Stimulated activated CD4-positive, alpha-beta T cell treated with anti-CD3 and anti-CD28 coated beads, Interleukin-4, amount 100 ng/mL, for 1 hour (primary cell): ENCODE results near the gene AKT1.
"Not testable (repeated sequence)": the region's sequence is repeated elsewhere in the genome, so short reads cannot be mapped to it uniquely, and the experiment has no call there.

ENCODE experiments used
- DNase-seq: peaks from one replicate; pipeline ENCODE4 v3.0.0-alpha.2; 2020

The AKT1 gene

DNA sequence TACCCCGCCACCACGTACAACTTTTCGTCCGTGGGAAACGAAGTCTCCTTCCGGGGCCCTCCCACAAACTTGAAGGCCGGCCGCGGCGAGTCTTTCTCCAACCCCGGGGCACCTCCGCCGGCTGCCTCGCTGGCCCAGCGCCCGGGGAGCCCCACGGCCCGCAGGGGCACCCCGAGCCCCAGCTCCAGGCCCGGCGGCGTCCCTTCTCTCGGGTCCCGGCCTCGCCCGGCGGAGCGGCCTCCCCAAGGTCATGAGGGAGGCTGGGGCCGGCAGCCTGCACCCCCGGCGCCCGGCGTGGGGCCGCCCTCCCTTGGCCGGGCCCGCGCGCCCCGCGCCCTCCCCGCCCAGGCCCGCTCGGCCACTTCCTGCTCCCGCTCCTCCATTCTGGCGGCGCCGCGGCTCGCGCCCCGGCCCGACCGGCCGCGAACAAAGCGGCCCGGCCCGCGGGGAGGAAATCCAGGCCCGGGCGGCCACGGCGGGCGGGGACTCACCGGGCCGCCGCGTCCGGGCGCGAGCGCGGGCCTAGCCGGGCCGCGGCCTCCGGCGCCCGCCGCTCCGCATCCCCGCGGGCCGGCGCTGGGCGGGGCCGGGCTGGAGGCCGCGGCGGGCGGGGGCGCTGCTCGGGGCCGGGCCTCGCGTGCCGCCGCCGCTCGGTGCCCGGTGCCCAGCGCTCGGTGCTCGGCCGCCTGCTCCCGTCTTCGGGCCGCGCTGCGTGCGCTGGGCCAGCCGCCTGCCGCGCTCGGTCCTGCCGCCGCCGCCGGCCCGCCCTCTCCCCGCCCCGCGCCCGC lies at the start of gene AKT1:
AKT1 (minus strand) TSS at position 756 of the 788 bp plus-strand sequence. CDS start 3,105 bp downstream, outside the sequence.
- no peak for DNase-seq

DNA sequence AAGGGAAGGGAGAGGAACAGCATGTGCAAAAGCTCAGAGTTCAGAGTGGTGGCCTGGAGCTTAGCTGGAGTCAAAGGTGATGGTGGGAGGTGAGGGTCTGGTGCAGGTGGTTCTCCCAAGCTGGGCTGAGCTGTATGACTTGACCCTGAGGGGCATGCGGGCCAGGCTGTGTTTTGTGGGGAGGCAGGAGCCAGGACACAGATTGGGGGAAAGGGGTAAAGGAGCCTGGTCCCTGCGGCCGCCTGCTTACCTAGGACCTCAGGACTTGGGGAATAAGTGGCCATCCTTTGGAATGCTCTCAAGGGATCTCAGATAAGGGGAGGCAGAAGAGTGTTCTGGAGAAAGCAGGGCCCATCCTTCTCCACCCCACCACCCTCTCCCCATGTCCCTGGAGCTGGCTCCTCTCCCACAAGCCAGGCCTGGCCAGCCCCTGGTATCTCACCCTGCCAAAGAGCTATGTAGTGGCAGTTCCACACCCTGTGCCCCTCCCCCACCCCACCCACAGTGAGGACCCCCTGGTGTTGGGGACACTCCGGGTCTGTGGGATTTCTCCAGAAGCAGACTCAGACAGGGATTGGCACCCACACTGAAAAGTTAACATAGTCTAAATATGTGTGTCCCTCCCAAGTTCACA lies 49.6 kb upstream of the AKT1 start:
- DNase-seq = no peak

DNA sequence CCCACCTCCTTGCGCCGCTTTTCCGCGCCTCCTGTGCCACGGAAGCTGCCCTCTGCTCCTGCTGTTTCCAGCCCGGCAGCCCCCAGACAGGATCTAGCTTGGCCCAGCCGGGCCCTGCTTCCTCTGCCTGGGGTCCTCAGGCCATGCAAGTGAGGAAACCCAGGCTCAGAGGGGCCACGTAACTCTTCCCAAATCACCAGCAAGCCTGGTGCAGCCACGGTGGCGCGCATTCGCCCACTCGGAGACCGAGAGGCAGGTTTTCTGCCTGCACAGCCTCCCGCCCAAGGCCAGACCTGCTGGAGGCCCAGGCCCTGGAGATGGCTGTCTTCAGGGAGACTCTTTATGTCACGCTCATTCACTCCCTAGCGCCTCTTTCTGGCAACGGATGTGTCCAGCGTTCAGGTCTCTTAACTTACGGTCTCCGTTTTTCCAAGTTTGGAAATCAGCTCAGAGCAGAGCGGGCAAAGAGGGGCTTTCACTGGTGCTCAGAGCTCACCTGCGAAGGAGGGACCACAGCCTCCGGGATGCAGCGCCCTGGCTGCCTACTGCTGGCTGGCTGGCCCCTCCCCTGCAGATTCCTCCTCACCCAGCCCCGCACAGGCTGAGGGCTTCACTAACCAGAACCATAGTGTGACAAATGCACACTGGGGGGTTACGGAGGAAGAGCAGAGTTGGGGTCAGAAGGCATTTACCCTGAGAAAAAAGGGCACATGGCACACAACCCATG lies 48.9 kb upstream of the AKT1 start:
- no peak for DNase-seq

DNA sequence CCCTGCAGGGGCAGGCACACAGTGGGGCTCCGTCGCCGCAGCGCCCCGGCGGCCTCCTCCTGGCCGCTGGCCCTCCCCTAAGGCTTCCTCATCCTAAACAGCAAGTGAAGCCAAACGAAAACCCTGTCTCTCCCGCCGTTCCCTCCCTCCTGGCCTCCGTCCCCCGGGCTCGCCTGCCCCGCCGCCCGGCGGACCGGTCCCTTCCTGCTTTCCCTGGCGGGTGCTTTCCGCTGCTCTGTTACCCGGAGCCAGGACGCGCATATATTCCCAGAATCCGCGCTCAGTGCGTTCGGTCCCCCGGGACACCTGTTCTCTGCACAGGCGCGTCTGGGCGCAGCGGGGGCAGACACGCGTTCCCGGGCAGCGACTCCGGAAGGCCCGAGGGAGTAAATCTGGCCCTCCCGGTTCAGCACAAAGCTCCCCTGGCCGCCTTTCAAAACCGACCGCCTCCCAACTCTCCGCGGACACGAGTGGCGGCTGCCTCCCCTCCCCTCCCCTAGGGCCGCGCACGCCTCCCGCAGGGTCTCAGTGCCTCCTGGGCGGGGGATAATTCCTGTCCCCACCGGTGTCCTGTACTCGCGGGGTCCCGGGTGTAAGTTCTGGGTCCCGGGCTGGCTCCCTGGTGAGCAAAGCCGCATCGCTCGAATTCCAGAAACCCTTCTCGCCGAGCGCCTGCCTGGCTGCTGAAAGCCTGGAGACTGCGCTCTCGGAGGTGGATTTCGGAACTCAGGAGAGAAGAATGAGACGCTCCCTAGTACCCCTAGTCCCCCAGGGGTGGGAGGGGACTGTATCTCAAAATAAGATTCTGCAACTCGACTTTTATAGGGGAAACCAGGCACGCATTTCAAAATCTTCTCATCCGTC lies 48.1 kb upstream of the AKT1 start:
- no peak for DNase-seq

DNA sequence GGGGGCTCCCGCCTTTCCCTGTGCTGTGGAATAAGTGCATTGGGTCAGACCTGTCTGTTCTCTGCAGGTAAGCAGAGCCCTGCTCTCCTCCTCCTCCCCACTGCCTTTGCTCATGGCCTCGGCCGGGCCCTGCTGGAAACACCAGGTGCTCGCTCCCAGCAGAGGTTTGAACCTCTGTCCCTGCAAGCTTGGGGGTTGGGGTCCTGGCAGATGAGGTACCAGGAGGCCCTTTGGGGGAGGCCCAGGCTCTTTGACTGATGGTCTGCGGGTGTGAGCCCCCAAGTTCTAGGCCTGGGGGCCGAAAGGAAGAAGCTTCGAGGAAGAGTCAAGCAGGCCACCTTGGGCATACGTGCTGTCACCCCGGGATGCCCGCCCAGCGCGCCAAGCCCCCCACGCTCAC lies 47.5 kb upstream of the AKT1 start:
- DNase-seq = no peak

DNA sequence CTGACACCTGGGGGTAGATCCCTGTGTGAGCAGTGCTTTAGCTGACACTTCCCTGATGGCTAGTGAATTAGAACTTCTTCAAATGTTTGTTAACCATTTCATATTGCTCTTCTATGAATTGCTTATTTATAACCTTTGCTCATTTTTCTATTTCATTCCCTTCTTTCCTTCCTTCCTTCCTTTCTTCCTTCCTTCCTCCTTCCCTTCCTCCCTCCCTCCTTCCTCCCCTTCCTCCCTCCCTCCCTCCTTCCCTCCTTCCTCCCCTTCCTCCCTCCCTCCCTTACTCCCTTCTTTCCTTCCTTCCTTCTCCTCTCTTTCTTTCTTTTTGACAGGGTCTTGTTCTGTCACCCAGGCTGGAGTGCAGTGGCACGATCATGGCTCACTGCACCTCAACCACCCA lies 46.2 kb upstream of the AKT1 start:
- DNase-seq = no peak

DNA sequence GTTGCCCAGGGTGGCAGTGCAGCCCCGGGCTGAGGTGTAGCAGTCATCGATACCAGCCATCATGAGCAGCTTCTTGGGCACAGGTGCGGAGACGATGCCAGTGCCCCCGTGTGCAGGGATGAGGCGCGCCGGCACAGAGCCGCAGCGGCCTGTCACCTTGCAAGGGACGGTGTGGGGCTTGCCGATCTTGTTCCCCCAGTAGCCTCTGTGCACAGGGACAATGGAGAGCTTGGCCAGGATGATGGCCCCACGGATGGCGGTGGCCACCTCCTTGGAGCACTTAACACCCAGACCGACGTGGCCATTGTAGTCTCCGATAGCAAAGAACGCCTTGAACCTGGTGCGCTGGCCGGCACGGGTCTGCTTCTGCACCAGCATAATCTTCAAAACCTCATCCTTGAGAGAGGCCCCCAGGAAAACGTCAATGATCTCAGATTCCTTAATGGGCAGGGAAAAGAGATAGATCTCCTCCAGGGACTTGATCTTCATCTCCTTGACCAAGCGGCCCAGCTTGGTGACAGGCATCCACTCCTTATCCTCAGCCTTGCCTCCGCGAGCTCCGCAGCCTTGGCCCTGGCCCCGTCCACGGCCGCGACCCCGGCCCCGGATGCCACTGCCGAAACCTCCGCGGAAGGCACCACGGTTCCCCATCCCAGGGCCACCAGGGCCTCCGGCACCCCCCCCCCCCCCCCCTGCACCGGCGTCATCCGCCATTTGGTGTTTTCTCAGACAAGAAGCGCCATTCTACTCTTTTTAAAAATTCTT lies 40.8 kb upstream of the AKT1 start:
- not testable (repeated sequence) for DNase-seq

DNA sequence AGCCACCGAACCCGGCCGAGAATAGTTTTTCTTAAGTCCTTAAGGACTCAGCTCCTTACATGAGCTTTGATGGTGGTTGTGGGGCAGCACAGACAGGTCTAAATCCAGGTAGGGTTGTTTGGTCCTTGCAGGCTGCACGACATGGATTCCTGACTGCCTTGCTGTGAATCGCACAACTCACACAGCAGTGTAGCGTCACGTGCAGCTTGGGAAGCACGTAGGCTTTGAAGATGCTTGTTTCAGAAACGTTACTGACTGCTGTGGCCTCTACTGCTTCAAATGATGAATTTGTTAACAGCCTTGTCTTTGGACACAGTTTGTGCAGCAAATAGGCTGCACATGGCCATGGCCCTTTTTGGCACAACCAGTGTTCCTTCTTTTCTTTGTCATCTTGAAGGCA lies 35.2 kb upstream of the AKT1 start:
- DNase-seq = no peak

DNA sequence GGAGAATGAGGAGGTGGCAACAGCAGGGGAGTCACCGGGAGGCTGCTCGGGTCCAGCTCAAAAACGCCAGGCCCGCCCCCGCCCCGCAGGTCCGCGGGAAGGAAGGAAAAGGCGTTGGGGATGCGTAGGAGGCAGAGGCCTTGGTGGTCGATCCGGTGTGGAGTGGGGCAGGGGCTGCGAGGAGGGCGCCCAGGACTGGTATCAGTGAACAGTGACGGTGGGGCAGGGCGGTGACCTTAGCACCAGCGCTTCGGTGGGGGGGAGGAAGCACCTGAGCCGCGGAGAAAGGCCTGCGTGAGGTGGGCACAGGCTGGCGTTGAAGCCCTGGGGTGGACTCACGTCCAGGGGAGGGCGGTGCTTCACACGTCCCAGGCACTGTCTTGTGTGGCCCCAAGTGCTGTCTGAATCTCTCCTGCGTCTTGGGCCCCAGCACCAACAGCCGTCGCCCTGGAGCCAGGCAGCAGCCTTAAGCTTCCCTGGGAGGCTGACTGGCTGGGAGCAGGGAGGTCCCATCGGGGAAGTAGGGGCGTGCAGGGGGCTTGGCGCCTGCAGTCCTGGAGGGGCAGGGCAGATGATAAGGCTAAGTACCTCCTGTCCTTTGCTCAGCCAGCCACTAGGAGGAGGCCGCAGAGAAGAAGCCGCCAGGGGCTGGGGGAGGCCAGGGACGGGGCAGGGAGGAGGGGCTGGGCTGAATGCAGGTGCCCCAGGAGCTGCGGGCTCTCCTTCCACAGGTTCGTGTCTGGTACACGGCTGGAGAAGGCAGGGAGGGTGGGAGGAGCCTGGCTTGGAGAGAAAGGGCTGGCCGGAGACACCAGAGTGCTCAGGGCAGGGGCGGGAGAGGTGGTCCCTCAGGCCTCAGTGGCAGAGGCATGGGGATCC lies 31.9 kb upstream of the AKT1 start:
- peak; percentile 54 for DNase-seq

DNA sequence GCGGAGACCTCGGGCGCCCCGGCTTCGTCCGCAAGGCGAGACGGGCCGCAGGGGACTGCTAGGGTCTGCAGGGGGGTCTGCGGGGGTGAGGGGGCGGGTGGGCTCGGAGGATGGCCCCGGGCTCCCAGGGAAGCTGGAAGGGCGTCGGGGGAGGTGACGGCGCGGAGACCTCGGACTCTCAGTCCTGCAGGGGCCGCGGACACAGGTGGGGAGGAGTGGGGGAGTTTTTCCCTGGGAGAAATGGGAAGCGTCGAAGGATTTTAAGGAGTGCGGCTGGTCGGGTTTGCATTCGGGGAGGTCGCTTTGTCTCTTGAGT lies 31.3 kb upstream of the AKT1 start:
- DNase-seq = no peak

DNA sequence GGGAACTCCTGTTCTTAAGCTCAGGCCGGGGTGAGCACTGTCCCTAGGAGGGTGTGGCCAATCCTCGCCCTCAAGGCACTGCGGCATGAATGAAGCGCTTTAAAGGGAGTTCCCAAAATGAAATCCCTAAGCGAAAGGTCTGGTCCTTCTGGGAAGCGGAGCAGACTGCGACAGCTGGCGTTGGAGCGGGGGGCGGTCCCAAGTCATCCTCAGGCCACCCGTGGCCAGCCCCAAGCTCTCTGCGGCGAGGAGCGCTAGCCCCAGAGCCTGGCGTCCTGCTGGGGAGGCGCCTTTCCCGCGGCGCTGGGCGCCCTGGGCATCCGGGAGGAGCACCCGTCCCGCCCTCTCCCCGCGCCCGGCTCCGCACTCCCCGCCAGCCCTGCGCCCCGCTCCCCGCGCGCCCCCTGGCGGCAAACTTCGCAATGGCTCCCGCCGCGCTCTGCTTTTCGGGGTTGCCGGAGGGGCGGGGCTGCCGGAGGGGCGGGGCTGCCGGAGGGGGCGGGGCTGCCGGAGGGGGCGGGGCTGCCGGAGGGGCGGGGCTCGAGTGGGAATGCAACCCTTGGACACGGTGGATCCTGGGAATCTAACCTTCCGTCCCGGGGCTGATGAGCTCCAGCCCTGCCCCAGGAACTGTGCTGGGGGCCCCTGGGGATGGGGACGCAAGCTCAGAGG lies 30.8 kb upstream of the AKT1 start:
- DNase-seq = peak; percentile 96

DNA sequence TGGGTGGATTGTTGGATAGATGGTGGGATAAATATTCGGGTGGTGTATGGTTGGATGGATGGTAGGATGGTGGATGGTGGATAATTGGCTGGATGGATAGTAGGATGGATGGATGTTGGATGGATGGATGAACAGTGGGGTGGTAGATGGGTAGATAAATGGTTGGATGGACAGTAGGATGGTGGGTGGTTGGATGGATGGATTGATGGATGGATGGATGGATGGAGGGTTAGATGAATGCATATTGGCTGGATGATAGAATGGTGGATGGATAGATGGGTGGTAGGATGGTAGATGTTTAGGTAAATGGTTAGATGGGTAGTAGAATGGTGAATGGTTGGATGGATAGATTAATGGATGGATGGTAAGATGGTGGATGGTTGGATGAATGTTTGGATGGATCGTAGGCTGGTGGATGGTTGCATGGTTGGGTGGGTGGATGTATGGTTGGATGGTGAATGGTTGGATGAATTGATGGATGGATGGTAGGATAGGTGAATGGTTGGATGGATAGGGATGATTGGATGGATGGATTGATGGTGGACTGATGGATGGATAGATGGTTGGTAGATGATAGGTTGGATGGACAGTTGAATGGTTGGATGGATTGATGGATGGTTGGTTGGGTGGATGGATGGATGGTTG lies 28.9 kb upstream of the AKT1 start:
- DNase-seq = no peak

DNA sequence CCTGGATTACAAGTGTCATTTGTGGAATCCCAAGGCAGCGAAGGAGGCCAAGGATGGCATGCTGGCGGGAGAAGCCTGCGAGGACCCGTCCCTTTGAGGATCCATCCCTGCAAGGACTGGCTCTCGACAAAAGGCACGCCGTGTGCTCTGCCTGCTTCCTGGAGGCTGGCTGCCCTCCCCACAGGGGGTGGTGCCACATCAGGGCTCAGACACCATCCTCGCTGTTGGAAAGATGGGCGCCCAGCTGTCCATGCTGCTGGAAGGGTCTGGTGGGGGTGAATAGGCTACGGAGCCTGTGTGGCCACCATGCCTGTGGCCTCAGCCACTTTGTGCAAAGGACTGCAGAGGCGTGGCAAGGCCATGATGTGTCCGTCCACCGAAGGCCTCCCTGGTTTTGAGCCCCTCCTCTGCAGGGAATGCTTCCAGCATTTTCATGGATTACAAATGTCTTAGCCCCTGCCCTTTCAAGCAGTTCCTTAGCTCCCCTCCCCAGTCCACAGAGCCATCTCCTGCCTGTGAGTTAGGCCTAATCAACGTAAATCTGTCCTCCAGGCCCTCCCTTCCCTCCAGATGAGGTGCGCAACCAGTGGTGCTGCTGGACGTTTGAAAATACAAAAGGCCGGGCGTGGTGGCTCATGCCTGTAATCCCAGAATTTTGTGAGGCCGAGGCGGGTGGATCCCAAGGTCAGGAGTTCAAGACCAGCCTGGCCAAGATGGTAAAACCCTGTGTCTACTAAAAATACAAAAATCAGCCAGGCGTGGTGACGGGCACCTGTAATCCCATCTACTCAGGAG lies 27.5 kb upstream of the AKT1 start:
- DNase-seq = no peak

DNA sequence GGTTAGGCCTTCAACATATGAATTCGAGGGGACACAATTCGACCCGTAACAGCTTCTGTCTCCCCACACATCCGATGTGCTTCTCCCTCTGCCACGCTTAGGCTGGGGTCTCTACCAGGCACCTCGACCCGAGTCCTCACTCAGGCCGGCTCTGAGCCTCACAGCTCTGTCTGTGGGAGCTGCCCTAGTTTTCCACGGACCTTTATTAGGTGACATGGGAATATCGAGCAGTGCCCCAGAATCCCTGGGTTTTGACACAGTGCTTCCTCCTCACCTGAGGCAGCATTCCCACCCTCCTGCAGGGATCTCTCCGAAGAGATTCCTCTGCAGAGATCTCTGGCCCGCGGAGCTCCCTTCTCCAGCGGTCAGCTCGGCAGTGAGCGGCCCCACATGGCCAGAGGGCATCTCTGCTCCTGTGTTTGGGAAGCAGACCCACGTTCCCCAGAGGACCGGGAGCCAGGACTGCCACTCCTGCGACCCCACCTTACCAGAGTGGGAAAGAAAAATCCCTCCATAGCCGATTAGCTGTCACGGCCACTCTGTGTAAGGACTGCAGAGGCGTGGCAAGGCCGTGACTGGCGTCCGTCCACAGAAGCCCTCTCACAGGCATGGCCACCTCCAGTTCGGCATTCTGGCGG lies 26.5 kb upstream of the AKT1 start:
- DNase-seq = no peak

DNA sequence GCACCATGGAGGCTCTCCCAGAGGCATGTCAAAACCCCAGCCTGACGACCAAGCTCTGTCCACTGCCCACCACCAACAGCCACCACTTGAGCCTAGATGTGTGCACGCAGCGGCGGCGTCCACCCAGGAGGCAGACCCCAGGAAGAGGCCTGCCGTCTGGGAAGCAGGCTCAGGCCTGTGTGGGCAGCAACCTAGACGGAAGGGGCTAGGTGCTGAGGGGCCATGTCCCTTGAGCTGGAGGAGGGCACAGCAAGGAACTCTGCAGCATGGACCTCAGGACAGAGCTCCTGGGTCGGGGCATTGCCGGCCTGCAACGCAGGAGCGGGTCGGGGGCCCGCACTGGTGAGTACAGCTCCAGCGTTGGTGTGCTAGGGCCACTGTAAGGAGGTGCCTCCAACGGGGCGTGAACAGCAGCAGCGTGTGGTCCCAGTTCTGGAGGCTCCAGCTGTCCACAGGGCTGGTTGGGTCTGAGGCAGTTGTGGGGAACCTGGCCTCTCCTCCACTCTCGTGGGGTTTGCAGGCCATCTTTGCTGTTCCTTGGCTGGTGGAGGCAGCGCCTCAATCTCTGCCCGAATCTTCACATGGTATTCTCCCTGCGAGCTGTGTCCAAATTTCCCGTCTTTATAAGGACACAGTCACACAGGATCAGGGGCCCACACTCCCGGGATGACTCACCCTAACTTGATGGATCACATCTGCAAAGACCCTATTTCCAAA lies 25.8 kb upstream of the AKT1 start:
- DNase-seq = no peak

DNA sequence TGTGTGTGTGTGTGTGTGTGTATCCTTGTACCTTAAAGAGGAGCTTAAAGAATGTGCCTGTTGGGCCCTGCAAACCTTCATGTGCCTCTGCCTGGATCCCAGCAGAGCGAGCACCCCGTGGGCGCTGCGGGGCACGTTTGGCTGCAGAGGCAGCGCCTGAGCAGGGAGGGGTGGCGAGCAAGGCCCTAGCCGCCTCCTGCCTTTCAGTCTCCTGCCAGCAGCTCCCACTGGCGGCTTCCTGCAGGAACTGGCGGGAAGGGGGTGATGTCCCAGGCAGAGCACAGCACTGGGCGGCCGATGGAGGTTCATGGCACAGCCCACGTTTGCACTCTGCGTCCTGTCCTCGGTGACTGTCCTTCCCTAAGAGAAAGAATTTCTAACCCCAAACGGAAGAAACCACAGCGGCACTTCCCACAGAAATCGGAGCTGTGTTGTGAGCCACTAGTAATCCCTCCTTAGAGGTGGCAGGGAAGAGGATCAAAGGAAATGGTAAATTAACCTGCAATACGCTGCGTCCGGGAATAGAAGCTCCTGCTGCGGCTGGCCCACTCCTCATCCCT lies 25.2 kb upstream of the AKT1 start:
- no peak for DNase-seq

DNA sequence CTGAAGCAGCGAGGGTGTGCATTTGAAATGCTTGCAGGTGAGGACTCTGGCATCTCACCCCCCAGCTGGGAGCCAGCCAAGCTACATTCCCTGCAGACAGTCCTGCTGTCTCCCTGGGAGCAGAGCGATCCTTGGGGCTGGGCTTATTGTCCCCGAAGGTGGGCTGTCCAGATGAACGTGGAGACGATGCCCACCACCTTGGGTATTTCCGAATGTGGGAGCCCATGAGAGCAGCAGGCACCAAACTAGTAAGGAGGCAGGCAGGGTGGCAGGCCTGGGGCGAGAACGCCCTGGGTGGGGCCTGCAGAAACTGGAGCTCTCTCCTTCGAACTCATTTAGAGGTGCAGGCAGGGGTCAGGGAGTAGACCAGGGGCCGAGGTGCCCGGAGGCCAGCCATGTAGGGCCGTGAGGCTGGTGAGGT lies 23.8 kb upstream of the AKT1 start:
- DNase-seq = no peak

DNA sequence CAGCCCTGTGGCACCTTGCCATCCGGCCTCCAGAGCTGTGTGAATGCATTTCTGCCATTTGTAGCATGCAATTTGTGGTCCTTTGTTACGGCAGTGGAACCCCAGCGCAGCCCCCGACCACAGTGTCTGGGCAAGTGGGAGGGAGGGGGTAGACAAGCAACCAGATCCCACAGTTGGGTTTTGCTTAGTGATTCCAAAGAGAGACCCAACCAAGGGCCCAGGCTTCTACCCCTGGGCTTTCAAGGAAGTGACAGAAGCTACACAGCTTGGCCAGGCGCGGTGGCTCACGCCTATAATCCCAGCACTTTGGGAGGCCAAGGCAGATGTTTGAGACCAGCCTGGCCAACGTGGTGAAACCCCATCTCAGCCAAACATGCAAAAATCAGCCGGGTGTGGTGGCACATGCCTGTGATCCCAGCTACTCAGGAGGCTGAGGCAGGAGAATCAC lies 23.2 kb upstream of the AKT1 start:
- no peak for DNase-seq
